Adrenal gland (tissue), 12 donors: Measurements from ENCODE around the gene SORL1. TPM values are rescaled to one million over a fixed set of nuclear protein-coding genes. Genes with fewer than 3 reads are reported as not detected.
"Not testable (repeated sequence)": the region's sequence is repeated elsewhere in the genome, so short reads cannot be mapped to it uniquely, and the experiment has no call there.

Experiments used
- DNase-seq, 7 donors: peaks; one replicate each; pipeline ENCODE4 v3.0.0-alpha.2; 2019 to 2020
- H3K27ac ChIP-seq, 5 donors: fragments of 200-600 bp; sonication (generic) in 4 of 5; 1 replicate in 3 of 5; 2 replicates in 2 of 5; pipeline versions ENCODE4 v1.5.1 to v1.8.0; 2016 to 2020; ENCODE audit warnings: mild to moderate bottlenecking in 1 of 5
- H3K27me3 ChIP-seq: fragments of 200-600 bp; 2 replicates; pipeline ENCODE4 v1.8.0; 2021
- H3K36me3 ChIP-seq, 2 donors: fragments of 200-600 bp; replicated peaks in 1 of 2; 1 replicate in 1 of 2; 2 replicates in 1 of 2; pipeline versions ENCODE4 v1.5.1 to v1.8.0; 2018 to 2022
- H3K4me1 ChIP-seq, 2 donors: fragments of 200-600 bp; replicated peaks in 1 of 2; 1 replicate in 1 of 2; 2 replicates in 1 of 2; pipeline versions ENCODE4 v1.5.1 to v1.8.0; 2018 to 2021
- H3K4me3 ChIP-seq, 4 donors: fragments of 200-600 bp; sonication (generic) in 3 of 4; one replicate each; pipeline ENCODE4 v1.5.1; 2016 to 2018
- H3K9me3 ChIP-seq, 3 donors: fragments of 200-600 bp; sonication (generic) in 1 of 3; replicated peaks in 1 of 3; 1 replicate in 2 of 3; 2 replicates in 1 of 3; pipeline versions ENCODE4 v1.5.1 to v1.8.0; 2016 to 2021
- CTCF ChIP-seq, 6 experiments: fragments of 450-650 bp in 4 of 6; fragments of 200-600 bp in 2 of 6; sonication (generic) in 1 of 6; IDR thresholded peaks; 1 replicate in 5 of 6; 2 replicates in 1 of 6; pipeline versions ENCODE4 v1.5.1 to v1.8.0; 2016 to 2021; ENCODE audit warnings: antibody characterized with exemption in 6 of 6, mild to moderate bottlenecking in 2 of 6, moderate library complexity in 1 of 6
- POLR2A ChIP-seq, 2 donors: fragments of 450-650 bp; IDR thresholded peaks; one replicate each; pipeline ENCODE4 v1.6.1; 2017; ENCODE audit warnings: antibody characterized with exemption in 2 of 2, mild to moderate bottlenecking in 2 of 2, moderate library complexity in 1 of 2
- WGBS, 4 donors: extraction: QIAGEN DNeasy Blood & Tissue Kit in 2 of 4; methylation state at CpG; one replicate each; pipeline versions ENCODE4 v1.1.5 to v1.1.7; 2013 to 2017; 5-methylcytosine and 5-hydroxymethylcytosine counted together
- intact Hi-C, 2 donors: fragments of 100-400 bp; cut with DNase I; formaldehyde crosslinking; loops; one replicate each; pipeline versions ENCODE4 v1.14.1 to v1.15.0; 2022 to 2023
- polyA plus RNA-seq, 3 donors: library from polyadenylated mRNA; stranded (reverse); fragments of 200-250 nt in 2 of 3; fragments of 350-450 nt in 1 of 3; fragmentation: Illumina TruSeq in 1 of 3; extraction: RNeasy Lipid Tissue Mini Kit (QIAGEN cat#74804) in 1 of 3; gene quantifications; one replicate each; pipeline ENCODE4 v1.2.3, GENCODE V29; 2013 to 2014
- total RNA-seq, 9 donors: library from RNA; depleted of rRNA in 4 of 9; stranded (reverse); fragments of >200 nt in 4 of 9; fragments of 120-200 nt in 1 of 9; fragmentation: NEBNext Ultra II Directional in 1 of 9; extraction: Animal tissue kit (Norgen Biotek cat#: 25700) in 1 of 9; gene quantifications; one replicate each; pipeline versions ENCODE4 v1.1.0 to v1.2.4, GENCODE V29; 2013 to 2023
- donor health status: healthy with polysubstance abuse.
- donor health status: Bipolar disorder and iron deficiency.
- donor health status: DM: yes; HTN: yes; CAD: no.
- donor health status: DM: no; HTN: no; CAD: no.
- donor health status: DM: no; HTN: no; CAD: no.
- donor health status: DM: yes; HTN: yes; CAD: no.

Gene SORL1
- total and polyA plus RNA-seq, 12 donors: 1.0 to 28.6 (median 8.9) TPM

GRCh38 chr11:121500717-121501116 is 48.6 kb downstream of the SORL1 start:
- WGBS, 4 donors: 59 to 74% (median 60%) methylated on average over 1 of the region's 1 CpG
- intact Hi-C loops: no loop called here
- no peak overlapping the region for H3K27ac ChIP-seq

GRCh38 chr11:121503051-121503450 is 50.9 kb downstream of the SORL1 start:
- TF ChIP-seq POLR2A (IDR thresholded peaks at IDR 0.05) (no peak), CTCF (IDR thresholded peaks at IDR 0.05) (no peak)
- Histone ChIP-seq H3K4me3 (no peak overlapping the region), H3K27ac (no peak overlapping the region), H3K27me3 (no peaks in the 10 kb centered on the region), H3K4me1 (no peaks in the 10 kb centered on the region), H3K9me3 (peaks cover 0 to 5% (median 0%) of the 10 kb centered on the region in 3 donors), H3K36me3 (no peaks in the 10 kb centered on the region)
- 43 to 74% (median 52%) methylated on average over 3 of the region's 3 CpGs for WGBS, 4 donors
- intact Hi-C loops: no loop called here
- DNase-seq: no peak

More at GRCh38 chr11:121500717-121501116, 48.6 kb downstream of the SORL1 start:
- Histone ChIP-seq H3K36me3 (no peaks in the 10 kb centered on the region), H3K9me3 (no peaks in the 10 kb centered on the region), H3K4me3 (no peak overlapping the region), H3K4me1 (no peaks in the 10 kb centered on the region), H3K27me3 (no peaks in the 10 kb centered on the region)
- no peak for TF ChIP-seq CTCF (IDR thresholded peaks at IDR 0.05)
- TF ChIP-seq POLR2A (IDR thresholded peaks at IDR 0.05): no peak
- DNase-seq: no peak

GRCh38 chr11:121506237-121506636 is 54.1 kb downstream of the SORL1 start:
- intact Hi-C loops, DNase-seq: not testable (repeated sequence)
- WGBS, 4 donors: 73 to 93% (median 87%) methylated on average over 1 of the region's 1 CpG

GRCh38 chr11:121508449-121508848 is 56.3 kb downstream of the SORL1 start:
- H3K4me3 ChIP-seq: no peak overlapping the region
- no peak for DNase-seq
- no peaks in the 10 kb centered on the region for H3K36me3 ChIP-seq
- peaks cover 0 to 5% (median 0%) of the 10 kb centered on the region in 3 donors for H3K9me3 ChIP-seq
- TF ChIP-seq CTCF (IDR thresholded peaks at IDR 0.05) (no peak), POLR2A (IDR thresholded peaks at IDR 0.05) (no peak)
- H3K4me1 ChIP-seq: no peaks in the 10 kb centered on the region
- no peaks in the 10 kb centered on the region for H3K27me3 ChIP-seq
- intact Hi-C loops: no loop called here
- no peak overlapping the region for H3K27ac ChIP-seq

More at GRCh38 chr11:121506237-121506636, 54.1 kb downstream of the SORL1 start:
- H3K4me1 ChIP-seq, H3K27me3 ChIP-seq, H3K4me3 ChIP-seq, H3K27ac ChIP-seq, H3K36me3 ChIP-seq, H3K9me3 ChIP-seq: not testable (repeated sequence)

- no peak overlapping the region for H3K27ac ChIP-seq
- WGBS, 4 donors: 64 to 78% (median 73%) methylated on average over 2 of the region's 2 CpGs
- intact Hi-C loops: no loop called here
- no peaks in the 10 kb centered on the region for H3K36me3 ChIP-seq
- peaks cover 0 to 5% (median 0%) of the 10 kb centered on the region in 3 donors for H3K9me3 ChIP-seq
- DNase-seq: no peak
- H3K27me3 ChIP-seq: no peaks in the 10 kb centered on the region
- TF ChIP-seq POLR2A (IDR thresholded peaks at IDR 0.05) (no peak), CTCF (IDR thresholded peaks at IDR 0.05) (no peak)
- H3K4me3 ChIP-seq: no peak overlapping the region
- no peaks in the 10 kb centered on the region for H3K4me1 ChIP-seq
Measured at GRCh38 chr11:121510438-121510837, 58.3 kb downstream of the SORL1 start.
